SK-N-SH treated with all-trans-retinoic acid at 6 μM for 48 hours (cell line): ENCODE measurements around the gene SCIN.
A peak's percentile ranks its signal among the peaks of the same experiment; 100 is the strongest.

ENCODE experiments used
- ISL1 ChIP-seq: fragments of 250-450 bp; sonication (Bioruptor Pico); IDR thresholded peaks from 2 replicates; pipeline ENCODE4 v2.1.2; 2022; ENCODE audit warnings: mild to moderate bottlenecking, moderate library complexity
- PATZ1 ChIP-seq: fragments of 250-450 bp; sonication (Bioruptor Pico); IDR thresholded peaks from 2 replicates; pipeline ENCODE4 v1.8.0; 2020; ENCODE audit warnings: mild to moderate bottlenecking, moderate library complexity, borderline replicate concordance
- RARB ChIP-seq: fragments of 250-450 bp; sonication (Bioruptor Pico); IDR thresholded peaks from 2 replicates; pipeline ENCODE4 v1.8.0; 2021; ENCODE audit warnings: mild to moderate bottlenecking, moderate library complexity

GRCh38 chr7:12653110-12653509, 82.6 kb downstream of the SCIN start:
- TF ChIP-seq RARB (CRISPR knock-in tag) = no peak
- TF ChIP-seq PATZ1 = no peak
- TF ChIP-seq ISL1 = peak; percentile 80
